Measurements from ENCODE around the gene DNM3.
"Not testable (repeated sequence)": the region's sequence is repeated elsewhere in the genome, so short reads cannot be mapped to it uniquely, and the experiment has no call there.

DNM3 gene

DNA sequence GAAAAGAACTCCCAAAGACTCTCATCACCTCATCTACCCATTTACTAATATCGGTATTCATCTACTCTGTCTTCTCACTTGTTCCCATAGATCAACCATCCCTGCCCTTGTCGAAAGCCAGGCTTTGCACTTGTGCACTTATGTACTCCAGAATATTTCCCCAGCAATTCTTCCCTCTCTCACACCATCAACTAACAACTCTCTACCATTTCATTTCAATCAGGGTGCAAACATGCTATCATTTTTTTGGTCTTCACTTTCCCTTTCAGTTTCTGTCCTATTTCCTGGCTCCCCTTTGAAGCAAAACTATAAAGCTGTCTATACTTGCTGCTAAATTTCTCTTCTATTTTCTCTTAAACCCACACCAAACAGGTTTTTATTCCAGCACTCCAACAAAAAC is 585.9 kb downstream of the DNM3 start:
- no peak for DNase-seq (ENCODE audit: low spot score)

DNA sequence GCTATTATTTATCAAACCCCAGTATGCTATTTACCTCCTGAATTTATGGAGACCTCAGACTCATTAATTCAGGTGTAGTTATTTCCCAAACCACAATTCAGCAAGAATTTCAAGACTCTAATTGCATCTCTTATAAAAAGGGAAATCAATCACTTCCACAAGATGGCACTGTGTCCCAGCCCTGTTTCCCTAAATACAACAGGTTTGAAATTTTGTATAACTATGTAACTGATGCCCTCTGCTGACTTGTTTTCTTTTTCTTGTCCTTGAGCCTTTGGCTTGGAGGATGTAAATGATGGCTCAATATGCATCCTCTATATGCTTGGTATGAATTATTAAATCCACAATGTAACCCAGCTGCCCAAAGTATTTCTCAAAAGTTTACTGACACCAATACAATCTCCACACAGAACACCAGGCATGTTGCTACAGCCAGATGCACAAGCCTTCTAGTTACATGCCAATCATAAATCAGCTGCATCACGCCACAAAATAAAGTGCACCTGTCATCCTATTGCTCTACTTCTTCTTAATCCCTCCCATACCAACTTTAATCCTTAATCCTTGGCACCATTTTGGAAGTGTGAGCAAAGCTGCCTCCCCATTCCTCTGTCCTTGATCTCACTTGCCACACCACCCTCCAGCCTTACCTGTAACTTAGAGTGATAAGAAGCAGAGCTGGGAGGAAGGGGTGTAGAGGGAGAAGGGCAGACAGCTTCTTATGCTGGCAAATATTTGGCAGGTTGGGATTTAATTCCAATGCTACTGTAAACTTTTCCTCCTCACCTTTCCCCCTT is 588.2 kb downstream of the DNM3 start:
- DNase-seq (ENCODE audit: low spot score): peak; percentile 84

DNA sequence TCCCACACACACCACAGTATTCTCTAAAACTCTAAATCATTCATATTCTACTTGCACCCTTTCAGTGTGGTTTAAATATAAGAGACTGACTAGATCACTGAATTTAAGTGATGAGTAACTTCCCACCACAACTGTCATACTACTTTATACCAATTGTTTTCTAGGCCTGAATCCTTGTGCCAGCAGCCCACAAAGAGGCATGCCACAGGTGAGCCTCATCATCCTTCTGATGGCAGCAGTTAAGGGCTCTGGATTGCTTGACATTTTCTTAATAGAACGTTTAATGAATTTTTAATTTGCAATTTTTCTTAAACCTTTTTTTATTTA is 588.8 kb downstream of the DNM3 start:
- DNase-seq (ENCODE audit: low spot score): no peak

DNA sequence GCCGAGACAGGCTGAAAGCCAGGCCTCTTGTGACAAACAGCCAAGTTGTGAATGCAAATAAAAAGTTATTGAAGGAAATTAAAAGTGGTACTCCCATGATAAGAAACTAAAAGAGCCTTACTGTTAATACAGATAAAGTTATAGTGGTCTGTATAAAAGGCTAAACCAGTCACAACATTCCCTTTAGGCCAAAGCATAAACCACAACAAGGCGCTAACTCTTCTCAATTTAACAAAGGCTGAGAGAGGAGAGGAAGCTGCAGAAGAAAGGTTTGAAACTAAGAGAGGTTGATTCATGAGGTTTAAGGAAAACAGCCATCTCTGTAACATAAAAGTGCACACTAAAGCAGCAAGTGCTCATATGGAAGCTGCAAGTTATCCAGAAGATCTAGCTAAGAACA is 589.9 kb downstream of the DNM3 start:
- DNase-seq (ENCODE audit: low spot score): no peak

DNA sequence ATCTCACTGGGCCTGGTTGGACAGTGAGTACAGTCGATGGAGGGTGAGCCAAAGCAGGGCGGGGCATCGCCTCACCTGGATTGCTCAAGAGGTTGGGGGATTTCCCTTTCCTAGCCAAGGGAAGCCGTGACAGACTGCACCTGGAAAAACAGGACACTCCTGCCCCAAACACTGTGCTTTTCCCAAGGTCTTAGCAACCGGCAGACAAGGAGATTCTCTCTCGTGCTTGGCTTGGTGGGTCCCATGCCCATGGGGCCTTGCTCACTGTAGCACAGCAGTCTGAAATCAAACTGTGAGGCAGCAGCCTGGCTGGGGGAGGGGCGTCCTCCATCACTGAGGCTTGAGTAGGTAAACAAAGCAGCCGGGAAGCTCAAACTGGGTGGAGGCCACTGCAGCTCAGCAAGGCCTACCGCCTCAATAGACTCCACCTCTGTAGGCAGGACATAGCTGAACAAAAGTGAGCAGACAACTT is 590.5 kb downstream of the DNM3 start:
- no peak for DNase-seq (ENCODE audit: low spot score)

DNA sequence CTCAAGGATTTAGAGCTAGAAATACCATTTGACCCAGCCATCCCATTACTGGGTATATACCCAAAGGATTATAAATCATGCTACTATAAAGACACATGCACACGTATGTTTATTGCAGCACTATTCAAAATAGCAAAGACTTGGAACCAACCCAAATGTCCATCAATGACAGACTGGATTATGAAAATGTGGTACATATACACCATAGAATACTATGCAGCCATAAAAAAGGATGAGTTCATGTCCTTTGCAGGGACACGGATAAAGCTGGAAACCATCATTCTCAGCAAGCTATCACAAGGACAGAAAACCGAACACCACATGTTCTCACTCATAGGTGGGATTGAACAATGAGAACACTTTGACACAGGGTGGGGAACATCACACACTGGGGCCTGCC is 595.9 kb downstream of the DNM3 start:
- not testable (repeated sequence) for DNase-seq (ENCODE audit: low spot score)

DNA sequence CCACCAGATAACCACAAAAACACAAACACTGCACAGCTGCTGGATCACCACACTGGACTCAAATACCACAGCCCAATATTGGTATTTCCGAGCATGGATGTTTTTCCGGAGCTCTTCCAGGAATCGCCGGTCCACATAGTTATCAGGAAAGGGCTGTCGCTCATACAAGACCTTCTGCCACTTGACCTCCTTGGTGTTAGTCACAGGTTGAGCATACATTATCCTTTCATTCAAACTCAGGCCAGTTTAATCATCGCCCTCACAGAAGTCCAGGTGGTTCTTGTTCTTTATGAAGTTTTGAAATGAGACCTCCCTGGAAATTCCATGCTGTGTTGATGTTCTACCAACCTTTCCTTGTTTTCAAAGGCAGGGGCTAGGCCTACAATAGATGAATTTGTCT is 601.1 kb downstream of the DNM3 start:
- DNase-seq (ENCODE audit: low spot score): no peak

DNA sequence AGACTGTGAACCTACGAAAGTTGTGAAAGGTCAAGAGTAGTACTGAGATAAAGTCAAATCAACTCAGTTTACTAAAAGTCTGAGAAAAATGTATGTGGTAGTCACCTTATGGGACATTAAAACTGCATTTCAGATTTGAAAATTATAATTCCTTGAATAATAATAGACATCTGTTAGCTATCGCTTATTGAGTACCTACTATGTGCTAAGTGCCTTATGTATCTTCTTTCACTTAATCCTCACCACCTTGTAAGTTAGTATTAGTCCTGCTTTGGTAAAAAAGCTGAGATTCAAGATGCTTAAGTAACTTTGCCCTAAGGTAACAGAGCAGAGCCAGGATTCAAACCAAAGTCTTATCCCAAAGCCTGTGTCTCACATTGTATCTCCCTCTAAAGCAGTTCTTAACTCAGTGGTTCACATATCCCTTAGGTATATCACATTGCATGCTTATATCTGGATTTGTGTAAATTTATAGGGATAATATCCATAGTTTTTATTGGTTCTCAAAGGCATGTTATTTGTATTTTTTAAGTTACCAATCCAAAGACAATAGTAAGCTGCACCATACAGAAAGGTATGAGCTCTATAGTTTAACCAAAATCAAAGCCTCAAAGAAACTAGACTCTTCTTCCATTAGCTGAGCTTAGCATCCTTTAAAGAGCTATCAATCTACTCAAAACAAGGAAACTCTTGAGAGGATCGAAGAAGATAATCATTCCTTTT is 601.7 kb downstream of the DNM3 start:
- no peak for DNase-seq (ENCODE audit: low spot score)

DNA sequence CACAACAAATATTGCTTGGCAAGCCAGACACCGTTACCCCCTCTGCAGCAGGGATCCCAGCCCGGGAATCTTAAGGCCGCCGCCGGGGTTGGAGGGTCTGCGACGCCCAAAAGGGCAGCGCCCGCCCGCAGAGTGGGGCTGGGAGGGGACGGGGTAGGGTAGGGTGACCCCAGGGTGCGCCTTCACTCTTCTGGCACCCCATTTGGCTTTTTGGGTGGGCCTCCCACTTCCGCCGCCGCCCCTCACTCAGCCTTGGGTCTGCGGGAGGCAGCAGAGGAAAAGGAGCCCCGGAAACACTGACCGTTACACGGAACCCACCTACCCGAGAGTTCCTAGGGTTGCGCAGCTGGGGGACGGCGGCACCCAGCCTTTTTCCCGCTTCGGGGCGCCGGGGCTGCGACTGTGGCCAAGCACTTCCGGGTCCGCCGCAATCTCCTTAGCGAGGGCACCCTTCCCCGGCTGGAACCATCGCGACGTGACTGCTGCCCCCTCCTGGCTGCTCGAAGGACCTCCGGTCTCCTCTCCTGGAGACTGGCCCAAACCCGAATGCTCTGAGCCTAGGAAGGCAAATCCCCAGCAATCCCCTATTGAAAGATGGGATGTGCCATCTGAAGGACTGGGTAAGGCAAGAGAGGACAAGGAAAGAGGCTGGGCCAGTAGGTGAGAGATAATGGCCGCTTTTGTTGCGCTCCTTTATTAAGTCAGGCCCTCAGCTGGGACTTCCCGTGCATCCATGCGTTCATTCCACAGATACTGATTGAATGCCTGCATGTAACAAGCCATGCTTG is 602.6 kb downstream of the DNM3 start, which contains the start of gene PIGC:
Gene PIGC (minus strand): TSS at position 404 of the 788 bp plus-strand sequence. CDS start 1,447 bp downstream, outside the sequence.
- peak; percentile 87 for DNase-seq (ENCODE audit: low spot score)

DNA sequence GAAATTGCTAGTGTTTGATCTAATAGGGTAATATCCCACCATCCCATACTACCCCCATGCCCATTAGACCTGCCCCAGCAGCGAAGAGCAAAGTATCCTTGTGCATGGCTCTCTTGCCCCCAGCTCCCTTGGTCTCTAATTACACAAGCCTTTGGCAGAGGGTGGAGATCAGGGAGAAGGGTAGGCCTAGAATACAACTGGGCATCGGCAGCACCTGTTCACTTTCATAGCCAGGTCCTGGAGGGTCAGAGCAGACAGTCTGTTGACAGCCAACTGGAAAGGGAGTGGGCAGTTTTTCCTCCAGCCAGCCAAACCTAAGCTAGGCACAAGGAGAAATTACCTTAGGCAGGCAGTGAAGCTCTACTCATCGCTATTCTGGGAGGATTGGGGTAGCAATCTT is 605.2 kb downstream of the DNM3 start:
- no peak for DNase-seq (ENCODE audit: low spot score)

DNA sequence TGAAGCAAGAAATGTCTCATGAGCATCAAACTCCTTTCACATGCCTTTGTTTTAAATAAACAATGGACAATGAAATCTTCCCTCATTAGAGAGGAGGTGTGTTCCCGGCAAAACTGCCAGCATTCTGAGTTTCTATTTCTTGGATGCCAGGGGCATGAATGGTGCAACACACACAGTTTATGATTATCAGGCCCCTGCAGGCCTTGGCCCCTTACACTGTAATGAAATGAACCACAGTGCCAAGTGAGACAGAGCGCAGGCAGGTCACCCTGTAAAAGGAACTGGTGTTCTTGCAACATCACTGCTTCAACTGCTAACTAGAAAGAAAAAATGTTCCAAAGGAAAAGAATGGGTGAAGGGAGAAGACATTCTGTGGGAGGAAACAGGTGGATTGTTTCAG is 606.3 kb downstream of the DNM3 start:
- DNase-seq (ENCODE audit: low spot score): no peak

DNA sequence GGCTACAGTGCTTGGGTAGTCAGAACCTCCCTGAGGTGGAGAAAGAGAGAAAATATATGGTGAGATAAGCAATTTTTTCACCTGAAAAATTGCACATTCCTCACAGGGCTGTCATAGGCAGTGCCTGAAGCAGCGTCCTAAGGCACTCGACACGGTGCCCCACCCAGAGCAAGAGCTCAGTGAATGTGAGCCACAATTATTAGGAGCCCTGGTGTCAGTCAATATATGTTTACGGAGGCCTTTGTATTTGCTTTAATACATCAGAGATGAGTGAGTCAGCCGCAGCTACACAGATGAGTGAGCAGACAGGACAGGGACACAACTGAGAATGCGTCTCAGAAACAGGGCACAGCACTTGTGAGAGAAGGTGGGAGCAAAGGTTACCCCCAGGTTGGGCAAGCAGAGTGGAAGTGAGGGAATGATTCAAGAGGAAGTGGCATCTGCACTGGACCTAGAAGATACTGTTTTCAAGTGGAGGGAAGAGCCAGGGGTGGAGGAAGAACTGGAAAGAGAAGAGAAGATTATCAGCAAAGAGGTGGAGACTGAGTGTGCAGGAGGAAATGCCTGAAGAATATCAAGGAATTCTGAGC is 607.8 kb downstream of the DNM3 start:
- DNase-seq (ENCODE audit: low spot score): no peak

DNA sequence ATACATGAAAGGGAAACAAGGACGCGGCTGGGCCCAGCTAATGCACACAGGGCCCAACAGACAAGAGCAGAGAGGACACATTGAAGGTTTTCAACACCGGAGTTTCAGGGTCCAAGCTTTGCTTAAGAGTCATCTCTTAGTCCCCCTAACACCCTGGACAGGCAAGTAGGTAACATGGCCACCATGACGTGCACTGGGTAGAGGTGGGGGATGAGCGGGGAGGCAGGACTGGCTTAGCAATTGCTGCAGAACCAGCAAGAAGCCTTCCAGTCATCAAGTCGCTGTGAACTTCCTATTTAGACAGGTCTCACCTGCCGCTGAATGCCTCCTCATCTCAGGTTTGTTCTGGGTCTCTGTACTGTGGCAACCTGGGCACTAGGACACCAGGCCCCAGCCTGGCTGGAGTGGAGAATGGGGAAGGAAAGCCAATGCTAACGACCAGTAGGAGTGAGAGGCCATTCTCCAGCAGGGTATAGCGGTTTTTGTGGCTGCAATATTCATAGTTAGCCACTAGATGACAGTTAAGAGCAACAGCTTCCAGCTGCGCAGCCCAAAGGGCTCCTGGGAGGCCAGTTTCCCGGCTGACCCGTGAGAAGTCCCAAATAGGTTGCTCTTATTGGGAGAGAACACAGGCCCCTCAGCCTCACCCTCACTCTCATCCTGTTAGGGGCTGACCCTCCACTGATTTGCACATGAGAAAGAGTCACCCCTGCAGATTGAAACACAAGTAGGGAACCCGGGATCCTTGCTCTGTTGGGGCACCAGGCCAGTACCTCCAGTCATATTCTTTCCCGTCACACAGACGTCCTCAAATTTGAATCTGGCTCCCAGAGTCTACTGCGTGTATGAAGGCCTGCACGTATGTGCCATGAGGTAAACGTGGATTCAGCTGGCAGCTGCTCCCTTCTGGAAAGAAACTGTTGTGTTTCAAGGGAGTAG is 608.6 kb downstream of the DNM3 start:
- peak; percentile 64 for DNase-seq (ENCODE audit: low spot score)

DNA sequence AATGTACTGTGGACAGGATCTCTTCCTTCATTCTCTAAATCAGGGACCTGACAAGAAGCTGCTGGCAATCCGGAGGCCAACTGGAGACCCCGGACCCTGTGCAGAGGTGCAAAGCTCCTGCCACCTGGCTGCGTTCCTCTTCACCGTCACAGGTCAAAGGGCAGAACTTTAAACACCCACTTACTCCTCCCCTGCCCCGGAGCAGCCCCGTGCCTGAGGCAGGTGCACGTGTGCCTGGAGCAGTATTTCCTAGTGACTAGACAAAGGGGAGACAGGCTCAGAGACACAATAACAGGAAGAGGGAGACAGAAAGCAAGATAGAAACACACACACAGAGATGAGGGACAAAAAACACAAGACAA is 609.2 kb downstream of the DNM3 start:
- DNase-seq (ENCODE audit: low spot score): no peak

DNA sequence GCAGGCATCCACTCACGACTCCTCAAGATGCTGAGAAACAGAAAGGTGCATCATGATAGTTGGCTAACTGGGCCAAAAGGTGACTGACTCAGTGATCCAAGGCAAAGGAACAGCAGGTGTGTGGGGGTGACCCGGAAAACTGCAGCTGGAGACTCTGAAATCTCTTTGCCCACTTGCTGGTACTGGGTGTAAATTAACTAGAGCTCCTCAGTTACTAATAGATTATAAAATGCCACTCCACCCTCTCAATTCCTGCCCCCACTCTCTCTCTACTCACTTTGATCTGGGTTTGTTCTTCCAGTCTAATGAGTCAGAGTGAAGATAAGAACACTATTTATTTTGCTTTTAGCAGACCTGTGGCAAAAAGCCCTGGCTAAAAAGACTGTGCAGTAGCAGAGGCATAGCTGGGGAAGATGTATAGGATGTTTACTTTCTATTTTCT is 609.7 kb downstream of the DNM3 start:
- no peak for DNase-seq (ENCODE audit: low spot score)

DNA sequence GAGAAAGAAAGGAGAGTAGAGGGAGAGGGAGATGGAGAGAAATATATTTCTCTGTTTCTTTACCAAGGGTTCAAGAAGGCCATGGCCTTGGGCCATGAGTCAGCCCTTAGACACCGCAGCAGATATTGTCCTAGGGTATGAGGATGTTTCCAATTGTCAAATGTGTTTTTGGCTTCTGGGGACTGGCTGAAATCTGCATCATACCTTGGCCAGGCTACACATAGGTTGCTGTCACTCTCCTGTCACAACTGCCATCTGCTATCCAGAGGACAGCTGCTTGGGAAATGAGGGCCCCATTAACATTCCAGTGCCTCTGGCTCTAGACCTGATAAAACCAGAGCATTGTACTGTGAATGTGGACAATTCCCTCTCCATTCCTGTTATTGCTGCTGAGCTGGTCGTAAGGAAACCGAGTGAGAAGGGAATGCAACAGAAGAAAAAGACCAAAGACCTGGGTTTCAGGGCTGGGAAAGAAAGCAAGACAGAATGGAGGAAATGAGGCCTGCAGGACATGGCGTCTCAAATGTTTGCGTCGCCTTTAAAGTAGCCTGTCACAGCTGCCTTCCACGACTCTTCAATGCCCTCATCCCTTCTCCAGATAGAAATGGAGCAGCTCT is 611.3 kb downstream of the DNM3 start:
- no peak for DNase-seq (ENCODE audit: low spot score)

DNA sequence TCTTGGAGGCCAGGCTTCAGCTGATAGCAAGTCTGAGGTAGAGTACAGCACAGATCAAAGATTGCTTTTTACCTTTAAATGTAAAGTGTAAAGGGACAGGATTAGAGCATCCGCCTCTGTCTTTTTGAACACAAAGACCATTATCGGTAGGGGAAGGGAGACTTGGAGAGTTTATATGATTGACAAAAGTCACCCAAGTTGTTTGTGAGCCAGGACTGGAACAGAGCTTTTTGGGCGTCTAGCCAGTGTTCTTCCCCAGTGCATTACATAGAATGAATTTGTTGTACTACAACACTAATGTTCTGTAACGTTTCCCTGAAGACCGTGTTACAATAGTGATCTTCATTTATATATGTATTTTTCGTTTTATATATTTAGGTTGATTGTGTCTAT is 611.9 kb downstream of the DNM3 start:
- DNase-seq (ENCODE audit: low spot score): no peak

DNA sequence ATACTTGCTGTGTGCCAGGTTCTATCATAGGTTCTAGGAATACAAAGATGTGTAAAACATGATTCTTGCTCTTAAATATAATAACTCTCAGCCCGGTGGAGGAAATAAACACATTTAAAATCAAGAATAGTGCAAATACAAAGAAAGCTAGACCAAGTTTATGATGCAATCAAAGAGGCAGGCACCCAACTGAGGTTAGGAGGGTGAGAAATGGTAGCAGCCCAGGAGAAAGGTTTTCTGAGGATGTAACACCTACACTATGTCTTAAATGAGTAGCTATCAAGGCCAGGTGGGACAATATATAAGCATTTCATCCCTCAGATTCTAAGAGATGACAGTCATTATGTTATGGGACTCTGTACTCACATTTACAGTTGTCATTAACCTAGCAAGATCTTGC is 612.3 kb downstream of the DNM3 start:
- no peak for DNase-seq (ENCODE audit: low spot score)

DNA sequence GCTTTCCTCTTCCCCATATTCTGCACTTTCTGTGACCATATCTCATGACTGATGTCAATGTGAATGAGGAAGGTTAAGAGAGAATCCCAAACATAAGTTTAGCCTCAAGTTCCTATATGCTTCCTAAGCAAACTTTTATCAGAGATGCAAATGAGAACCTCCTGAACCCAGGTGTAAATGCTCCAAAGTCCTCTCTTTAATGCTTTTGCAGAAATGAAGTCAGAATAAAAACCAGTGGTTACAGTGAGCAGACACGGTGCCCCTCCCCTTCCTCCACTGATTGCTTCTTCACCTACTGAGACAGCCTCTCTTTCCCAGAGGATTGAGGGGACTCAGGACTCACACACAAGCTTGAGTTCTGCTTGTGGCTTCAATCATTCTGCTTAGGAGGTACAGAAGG is 614.2 kb downstream of the DNM3 start:
- DNase-seq (ENCODE audit: low spot score): no peak

DNA sequence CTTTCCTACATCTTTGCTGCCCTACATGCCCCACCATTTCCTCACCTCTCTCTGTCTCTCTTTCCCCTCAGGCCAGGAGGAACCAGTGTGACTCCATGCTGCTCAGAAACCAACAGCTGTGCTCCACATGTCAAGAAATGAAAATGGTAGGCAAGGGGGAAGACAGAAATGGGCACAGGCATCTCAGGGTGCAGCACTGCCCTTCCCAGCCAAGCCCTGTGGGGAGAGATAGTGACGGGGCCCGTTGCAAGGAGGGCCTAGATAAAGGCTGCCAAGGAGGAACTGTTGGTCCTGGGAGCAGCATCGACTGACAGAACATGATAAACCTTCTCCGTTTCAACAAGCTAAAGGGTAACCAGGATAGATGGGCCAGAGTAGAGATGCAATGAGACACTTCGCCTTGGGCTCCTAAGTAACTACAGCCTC is 615.1 kb downstream of the DNM3 start:
- no peak for DNase-seq (ENCODE audit: low spot score)
